K562 (cell line): ENCODE results near the gene ACAP2. TPM values are rescaled to one million over a fixed set of nuclear protein-coding genes. Genes with fewer than 3 reads are reported as not detected.

Experiments
- ARID1B ChIP-seq: fragments of 450-650 bp; IDR thresholded peaks from 2 replicates; pipeline ENCODE4 v1.6.1; 2016; ENCODE audit warnings: antibody characterized with exemption, mild to moderate bottlenecking, inconsistent platforms
- BDP1 ChIP-seq: IDR thresholded peaks from 3 replicates; pipeline ENCODE4 v1.6.1; 2011; ENCODE audit not compliant: insufficient read length, insufficient read depth
- CCAR2 ChIP-seq: fragments of 200-400 bp; formaldehyde crosslinking; IDR thresholded peaks from 2 replicates; pipeline ENCODE4 v1.6.1; 2017; ENCODE audit warnings: mild to moderate bottlenecking, low read depth, low read length
- E4F1 ChIP-seq: fragments of 250-450 bp; sonication (Bioruptor Pico); IDR thresholded peaks from 2 replicates; pipeline ENCODE4 v1.5.0; 2021; ENCODE audit warnings: mild to moderate bottlenecking, borderline replicate concordance
- KLF6 ChIP-seq: fragments of 250-450 bp; sonication (Bioruptor Pico); IDR thresholded peaks from 2 replicates; pipeline ENCODE4 v1.4.0; 2020; ENCODE audit warnings: mild to moderate bottlenecking, moderate library complexity, borderline replicate concordance
- MTA2 ChIP-seq: fragments of 450-650 bp; IDR thresholded peaks from 2 replicates; pipeline ENCODE4 v1.6.1; 2016; ENCODE audit warnings: low read depth
- NFE2L1 ChIP-seq: fragments of 450-650 bp; IDR thresholded peaks from 2 replicates; pipeline ENCODE4 v1.6.1; 2016; ENCODE audit warnings: missing genetic modification characterization, low read depth, mild to moderate bottlenecking, missing compliant biosample characterization, moderate library complexity, borderline replicate concordance
- NR2C1 ChIP-seq, 2 experiments: fragments of 450-650 bp; IDR thresholded peaks; 2 replicates each; pipeline ENCODE4 v1.6.1; 2017; ENCODE audit warnings: mild to moderate bottlenecking in 2 of 2, antibody characterized with exemption in 1 of 2, inconsistent platforms in 1 of 2, missing compliant biosample characterization in 1 of 2, missing genetic modification characterization in 1 of 2
- NR2C2 ChIP-seq, 2 experiments: fragments of 200-800 bp in 1 of 2; sonication (Bioruptor generic) in 1 of 2; sonication (generic) in 1 of 2; formaldehyde crosslinking in 1 of 2; IDR thresholded peaks; 2 replicates each; pipeline versions ENCODE4 v1.6.1 to v1.8.0; 2016 to 2022; ENCODE audit warnings: mild to moderate bottlenecking in 1 of 2, missing compliant biosample characterization in 1 of 2, missing genetic modification characterization in 1 of 2, missing genetic modification reagents in 1 of 2
- PREB ChIP-seq: sonication (generic); formaldehyde crosslinking; IDR thresholded peaks from 2 replicates; pipeline ENCODE4 v1.8.1; 2023; ENCODE audit warnings: mild to moderate bottlenecking, missing genetic modification reagents
- SMC3 ChIP-seq: conservative IDR thresholded peaks from 2 replicates; pipeline ENCODE4 v1.6.1; 2011; ENCODE audit warnings: low read depth, low read length, improper control_type of control experiment; ENCODE audit not compliant: insufficient read depth
- STAT5B ChIP-seq: fragments of 250-450 bp; sonication (Bioruptor Pico); IDR thresholded peaks from 2 replicates; pipeline ENCODE4 v1.8.0; 2021; ENCODE audit warnings: mild to moderate bottlenecking, inconsistent platforms
- TAL1 ChIP-seq: fragments of 450-650 bp; IDR thresholded peaks from 2 replicates; pipeline ENCODE4 v1.6.1; 2016; ENCODE audit warnings: mild to moderate bottlenecking
- TCFL5 ChIP-seq: fragments of 250-450 bp; sonication (Bioruptor Pico); conservative IDR thresholded peaks from 2 replicates; pipeline ENCODE4 v1.6.1; 2021; ENCODE audit warnings: mild to moderate bottlenecking, moderate library complexity, matching md5 sums
- YY1 ChIP-seq, 3 experiments: IDR thresholded peaks; 2 replicates each; pipeline ENCODE4 v1.6.1; 2011; ENCODE audit warnings: low read length in 2 of 3, mild to moderate bottlenecking in 2 of 3, moderate library complexity in 2 of 3, borderline replicate concordance in 1 of 3, control low read depth in 1 of 3, low read depth in 1 of 3; ENCODE audit not compliant: insufficient read depth in 3 of 3, insufficient replicate concordance in 2 of 3, control insufficient read depth in 1 of 3, insufficient read length in 1 of 3; ENCODE audit errors: extremely low read depth in 1 of 3
- ZFP36 ChIP-seq: fragments of 150-350 bp; IDR thresholded peaks from 2 replicates; pipeline ENCODE4 v1.6.1; 2018; ENCODE audit warnings: low read length, low read depth; ENCODE audit not compliant: partially characterized antibody
- ZNF232 ChIP-seq: sonication (generic); formaldehyde crosslinking; IDR thresholded peaks from 2 replicates; pipeline ENCODE4 v1.8.0; 2022; ENCODE audit warnings: mild to moderate bottlenecking, missing genetic modification reagents
- ZNF518B ChIP-seq: fragments of 250-450 bp; sonication (Bioruptor Pico); IDR thresholded peaks from 2 replicates; pipeline ENCODE4 v1.5.0; 2021; ENCODE audit warnings: mild to moderate bottlenecking, moderate library complexity
- ZNF583 ChIP-seq: fragments of 250-450 bp; sonication (Bioruptor Pico); IDR thresholded peaks from 2 replicates; pipeline ENCODE4 v1.4.0; 2020
- polyA plus RNA-seq, 8 experiments: library from polyadenylated mRNA; depleted of rRNA in 4 of 8; stranded (reverse) in 5 of 8; unstranded in 3 of 8; fragments of >200 nt; fragmentation: Nextera tagmentation in 2 of 8; fragmentation: Illumina TruSeq in 1 of 8; extraction: Ambion mirVana in 2 of 8; extraction: Trizol in 1 of 8; gene quantifications; 2 replicates each; pipeline versions ENCODE4 v1.2.1 to v1.2.3, GENCODE V29; 2011 to 2014; ENCODE audit warnings: inconsistent platforms in 1 of 8, missing spikeins in 1 of 8
- total RNA-seq, 7 experiments: library from RNA; depleted of rRNA in 6 of 7; stranded (reverse); fragments of >200 nt in 6 of 7; fragmentation: Illumina TruSeq in 2 of 7; extraction: Trizol in 2 of 7; gene quantifications; 2 replicates each; pipeline versions ENCODE4 v1.2.1 to v1.2.3, GENCODE V29; 2011 to 2021; ENCODE audit warnings: low replicate concordance in 1 of 7

Gene ACAP2
- total and polyA plus RNA-seq, 9 of the 15 experiments (the other 6 are each of a cell fraction or from before 2014, with no cell fraction given) = 10.6 to 52.7 (median 34.4) TPM

GRCh38 chr3:195448205-195448875 lies 5.5 kb upstream of the ACAP2 start (continued):
- TF ChIP-seq TCFL5 (no peak), KLF6 (CRISPR knock-in tag) (no peak), SMC3 (no peak), PREB (no peak), NR2C1 (IDR thresholded peaks at IDR 0.05) (no peak), NR2C1 (tag; IDR thresholded peaks at IDR 0.05) (peak; percentile 80), ARID1B (peak; percentile 49; the same call in 1 of the 2 replicates), STAT5B (CRISPR knock-in tag) (no peak), YY1 (IDR thresholded peaks at IDR 0.05; ENCODE audit: borderline replicate concordance in 1 of 3, control insufficient read depth in 1 of 3, extremely low read depth in 1 of 3, insufficient read depth in 3 of 3, insufficient read length in 1 of 3, insufficient replicate concordance in 2 of 3, low read depth in 1 of 3, low read length in 2 of 3) (no peak), ZNF518B (CRISPR knock-in tag) (no peak), ZFP36 (no peak), NR2C2 (CRISPR knock-in tag; IDR thresholded peaks at IDR 0.05) (no peak), NR2C2 (tag; IDR thresholded peaks at IDR 0.05) (peak; percentile 36; the same call in 1 of the 2 replicates), E4F1 (CRISPR knock-in tag) (no peak), TAL1 (no peak), ZNF583 (CRISPR knock-in tag) (no peak), BDP1 (no peak), MTA2 (no peak), ZNF232 (CRISPR knock-in tag) (no peak), CCAR2 (no peak), NFE2L1 (tag) (no peak)
